Measurements from ENCODE around the gene ZSCAN31.

DNA sequence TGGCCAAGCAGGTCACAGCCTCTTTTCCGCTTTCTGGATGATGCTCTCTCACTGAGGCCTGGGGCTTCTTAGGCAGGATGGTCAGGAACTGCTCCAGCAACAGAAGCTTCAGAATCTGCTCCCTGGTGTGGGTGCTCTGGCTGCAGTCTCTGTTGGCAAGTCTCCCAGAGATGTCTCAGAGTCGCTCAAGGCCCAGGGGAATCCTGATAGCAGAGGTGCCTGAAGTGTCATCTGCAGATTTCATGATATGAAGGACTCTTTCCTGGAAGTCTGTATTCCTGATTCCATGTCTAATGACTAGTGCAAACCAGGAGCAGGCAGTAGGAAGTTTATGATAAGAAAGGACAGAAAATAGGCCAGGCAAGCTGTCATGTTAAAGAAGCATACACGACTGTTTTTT lies 20.3 kb downstream of the ZSCAN31 start:
- no peak for TF ChIP-seq POLR2A (IDR thresholded peaks at IDR 0.05)
- TF ChIP-seq, protein P1, sequence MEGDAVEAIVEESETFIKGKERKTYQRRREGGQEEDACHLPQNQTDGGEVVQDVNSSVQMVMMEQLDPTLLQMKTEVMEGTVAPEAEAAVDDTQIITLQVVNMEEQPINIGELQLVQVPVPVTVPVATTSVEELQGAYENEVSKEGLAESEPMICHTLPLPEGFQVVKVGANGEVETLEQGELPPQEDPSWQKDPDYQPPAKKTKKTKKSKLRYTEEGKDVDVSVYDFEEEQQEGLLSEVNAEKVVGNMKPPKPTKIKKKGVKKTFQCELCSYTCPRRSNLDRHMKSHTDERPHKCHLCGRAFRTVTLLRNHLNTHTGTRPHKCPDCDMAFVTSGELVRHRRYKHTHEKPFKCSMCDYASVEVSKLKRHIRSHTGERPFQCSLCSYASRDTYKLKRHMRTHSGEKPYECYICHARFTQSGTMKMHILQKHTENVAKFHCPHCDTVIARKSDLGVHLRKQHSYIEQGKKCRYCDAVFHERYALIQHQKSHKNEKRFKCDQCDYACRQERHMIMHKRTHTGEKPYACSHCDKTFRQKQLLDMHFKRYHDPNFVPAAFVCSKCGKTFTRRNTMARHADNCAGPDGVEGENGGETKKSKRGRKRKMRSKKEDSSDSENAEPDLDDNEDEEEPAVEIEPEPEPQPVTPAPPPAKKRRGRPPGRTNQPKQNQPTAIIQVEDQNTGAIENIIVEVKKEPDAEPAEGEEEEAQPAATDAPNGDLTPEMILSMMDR (IDR thresholded peaks at IDR 0.05) = no peak
